Astrocyte of the spinal cord (primary cell): ENCODE data around the gene CALCOCO1.

Experiments
- DNase-seq: peaks from one replicate; pipeline ENCODE4 v3.0.0; 2011; ENCODE audit warnings: low read depth, low spot score
- H3K4me3 ChIP-seq: 2 replicates; pipeline ENCODE4 v1.5.1; 2011; ENCODE audit warnings: low read depth, mild to moderate bottlenecking, low read length, moderate library complexity
- CTCF ChIP-seq: IDR thresholded peaks from 2 replicates; pipeline ENCODE4 v1.5.1; 2012; ENCODE audit warnings: low read depth, mild to moderate bottlenecking, low read length, inconsistent platforms
- in situ Hi-C: cut with HindIII; loops from 2 replicates; pipeline ENCODE4 v1.10.0; 2017; ENCODE audit warnings: low sequenced_read_pairs

The CALCOCO1 gene

GRCh38 chr12:53727310-53728041, at the start of gene CALCOCO1:
Gene CALCOCO1 (minus strand): TSS chr12:53727452. CDS start chr12:53725242, 2,210 bp downstream.
- in situ Hi-C loops, result no loop called here
- DNase-seq, result peak; percentile 98
- TF ChIP-seq CTCF, result no peak
- H3K4me3 ChIP-seq, result peak within 1 kb of the TSS; percentile 87

- no peak for TF ChIP-seq CTCF
- in situ Hi-C loops, result no loop called here
Observed at GRCh38 chr12:53776872-53777271, 49.6 kb upstream of the CALCOCO1 start.

GRCh38 chr12:53775478-53776145, 48.4 kb upstream of the CALCOCO1 start:
- no peak for DNase-seq
- no peak for TF ChIP-seq CTCF
- in situ Hi-C loops, result no loop called here
- no peak overlapping the region for H3K4me3 ChIP-seq

More at GRCh38 chr12:53776872-53777271, 49.6 kb upstream of the CALCOCO1 start:
- DNase-seq, result no peak
- no peak overlapping the region for H3K4me3 ChIP-seq

GRCh38 chr12:53770281-53770680, 43.0 kb upstream of the CALCOCO1 start:
- peak; percentile 90 for DNase-seq

GRCh38 chr12:53768976-53769375, 41.7 kb upstream of the CALCOCO1 start:
- in situ Hi-C loops, result no loop called here
- no peak overlapping the region for H3K4me3 ChIP-seq
- no peak for TF ChIP-seq CTCF
- no peak for DNase-seq

More at GRCh38 chr12:53770281-53770680, 43.0 kb upstream of the CALCOCO1 start:
- in situ Hi-C loops, result no loop called here
- no peak for TF ChIP-seq CTCF
- H3K4me3 ChIP-seq, result no peak overlapping the region

GRCh38 chr12:53766881-53767280, 39.6 kb upstream of the CALCOCO1 start:
- no peak overlapping the region for H3K4me3 ChIP-seq
- TF ChIP-seq CTCF, result no peak
- in situ Hi-C loops, result no loop called here
- no peak for DNase-seq
